ENCODE measurements around the gene HMG20A. TPM values are rescaled to one million over a fixed set of nuclear protein-coding genes. Genes with fewer than 3 reads are reported as not detected.

Gene HMG20A
- polyA plus RNA-seq, 1 donor from 2014 or later: 52.2 TPM

- Histone ChIP-seq H3K36me3 (ENCODE audit: insufficient read depth, low read length) (no peaks in the 10 kb centered on the region), H2AFZ (ENCODE audit: low read depth, low read length) (no peak overlapping the region), H3K27ac (ENCODE audit: low read length) (no peak overlapping the region), H3K9ac (ENCODE audit: low read length) (no peak overlapping the region), H3K4me3 (ENCODE audit: low read length) (no peak overlapping the region), H3K4me2 (ENCODE audit: low read length) (no peak overlapping the region), H3F3A (ENCODE audit: insufficient read depth, low read length, poor library complexity, severe bottlenecking) (no peaks in the 10 kb centered on the region), H3K9me2 (ENCODE audit: insufficient read depth, low read length) (no peaks in the 10 kb centered on the region), H3K9me3 (ENCODE audit: low read length) (no peaks in the 10 kb centered on the region), H3K79me2 (replicated peaks; ENCODE audit: insufficient read depth, low read length) (no peaks in the 10 kb centered on the region), H4K20me1 (ENCODE audit: insufficient read depth) (no peaks in the 10 kb centered on the region), H3K27me3 (ENCODE audit: insufficient read depth, low read depth, low read length) (no peaks in the 10 kb centered on the region)
- TF ChIP-seq MXI1 (conservative IDR thresholded peaks at IDR 0.05; ENCODE audit: poor library complexity, severe bottlenecking) (no peak), EP300 (conservative IDR thresholded peaks at IDR 0.05; ENCODE audit: poor library complexity, severe bottlenecking) (no peak), EZH2 (IDR thresholded peaks at IDR 0.05; ENCODE audit: borderline replicate concordance, insufficient read depth, low read length, poor library complexity, severe bottlenecking) (no peak), REST (IDR thresholded peaks at IDR 0.05; ENCODE audit: borderline replicate concordance) (no peak), POLR2AphosphoS5 (IDR thresholded peaks at IDR 0.05) (no peak), SMC3 (conservative IDR thresholded peaks at IDR 0.05; ENCODE audit: poor library complexity) (no peak), TAF1 (IDR thresholded peaks at IDR 0.05; ENCODE audit: low read depth) (no peak), RAD21 (conservative IDR thresholded peaks at IDR 0.05) (no peak), CTCF (IDR thresholded peaks at IDR 0.05; ENCODE audit: poor library complexity, severe bottlenecking) (no peak)
Observed at GRCh38 chr15:77513226-77513625, 92.5 kb downstream of the HMG20A start.

- no peak overlapping the region for H2AFZ ChIP-seq (ENCODE audit: low read depth, low read length)
- no peaks in the 10 kb centered on the region for H3K9me3 ChIP-seq (ENCODE audit: low read length)
- H3K27ac ChIP-seq (ENCODE audit: low read length): no peak overlapping the region
- TF ChIP-seq CTCF (IDR thresholded peaks at IDR 0.05; ENCODE audit: poor library complexity, severe bottlenecking) (no peak), REST (IDR thresholded peaks at IDR 0.05; ENCODE audit: borderline replicate concordance) (no peak), MXI1 (conservative IDR thresholded peaks at IDR 0.05; ENCODE audit: poor library complexity, severe bottlenecking) (no peak), RAD21 (conservative IDR thresholded peaks at IDR 0.05) (no peak), SMC3 (conservative IDR thresholded peaks at IDR 0.05; ENCODE audit: poor library complexity) (no peak), EZH2 (IDR thresholded peaks at IDR 0.05; ENCODE audit: borderline replicate concordance, insufficient read depth, low read length, poor library complexity, severe bottlenecking) (no peak), POLR2AphosphoS5 (IDR thresholded peaks at IDR 0.05) (no peak), EP300 (conservative IDR thresholded peaks at IDR 0.05; ENCODE audit: poor library complexity, severe bottlenecking) (no peak), TAF1 (IDR thresholded peaks at IDR 0.05; ENCODE audit: low read depth) (no peak)
- no peaks in the 10 kb centered on the region for H3K9me2 ChIP-seq (ENCODE audit: insufficient read depth, low read length)
- H3K4me2 ChIP-seq (ENCODE audit: low read length): no peak overlapping the region
- no peaks in the 10 kb centered on the region for H3K27me3 ChIP-seq (ENCODE audit: insufficient read depth, low read depth, low read length)
- H4K20me1 ChIP-seq (ENCODE audit: insufficient read depth): no peaks in the 10 kb centered on the region
- no peak overlapping the region for H3K9ac ChIP-seq (ENCODE audit: low read length)
- H3F3A ChIP-seq (ENCODE audit: insufficient read depth, low read length, poor library complexity, severe bottlenecking): no peaks in the 10 kb centered on the region
- H3K79me2 ChIP-seq (replicated peaks; ENCODE audit: insufficient read depth, low read length): no peaks in the 10 kb centered on the region
- H3K4me3 ChIP-seq (ENCODE audit: low read length): no peak overlapping the region
- H3K36me3 ChIP-seq (ENCODE audit: insufficient read depth, low read length): no peaks in the 10 kb centered on the region
Observed at GRCh38 chr15:77514641-77515402, 94.1 kb downstream of the HMG20A start.
